GM23248 (cell line): Measurements from ENCODE around the gene EBF3.

Source experiments
- EZH2 ChIP-seq: fragments of 200-600 bp; sonication (generic); IDR thresholded peaks from 2 replicates; pipeline ENCODE4 v1.6.1; 2018; ENCODE audit warnings: antibody characterized with exemption, mild to moderate bottlenecking; ENCODE audit not compliant: insufficient read depth, poor library complexity, severe bottlenecking
- EZH2phosphoT487 ChIP-seq: fragments of 200-600 bp; sonication (generic); IDR thresholded peaks from 2 replicates; pipeline ENCODE4 v1.6.1; 2018; ENCODE audit warnings: antibody characterized with exemption, moderate library complexity, mild to moderate bottlenecking, low read depth; ENCODE audit not compliant: insufficient read depth

- TF ChIP-seq EZH2 (no peak), EZH2phosphoT487 (no peak)
These were observed 123.0 kb downstream of the EBF3 start for GRCh38 chr10:129841071-129841470.
